Measurements from ENCODE around the gene C10orf90.

The C10orf90 gene

GRCh38 chr10:126674741-126675515 lies 4.4 kb upstream of the C10orf90 start:
- no peak for DNase-seq

DNA sequence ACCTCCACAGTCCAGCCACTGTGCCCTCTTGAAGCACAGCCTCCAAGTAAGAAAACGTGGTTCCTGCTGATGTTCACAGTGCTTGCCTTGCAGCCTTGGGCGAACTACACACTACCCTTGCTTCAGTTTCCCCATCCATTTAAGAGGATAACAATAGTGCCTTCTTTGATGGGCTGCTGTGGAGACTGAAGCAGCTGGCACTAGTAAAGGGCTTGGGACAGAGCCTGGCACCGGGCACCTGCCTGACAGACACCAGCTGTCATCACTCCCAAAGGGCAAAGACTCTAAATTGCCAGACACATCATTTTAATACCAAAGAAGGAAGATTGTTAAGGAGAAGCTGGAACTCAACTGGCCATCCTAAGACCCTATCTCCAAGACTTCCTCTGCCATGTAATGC lies 3.1 kb upstream of the C10orf90 start:
- DNase-seq, result no peak

- no peak for DNase-seq
Measured at GRCh38 chr10:126671402-126671975, 996 bp upstream of the C10orf90 start.

DNA sequence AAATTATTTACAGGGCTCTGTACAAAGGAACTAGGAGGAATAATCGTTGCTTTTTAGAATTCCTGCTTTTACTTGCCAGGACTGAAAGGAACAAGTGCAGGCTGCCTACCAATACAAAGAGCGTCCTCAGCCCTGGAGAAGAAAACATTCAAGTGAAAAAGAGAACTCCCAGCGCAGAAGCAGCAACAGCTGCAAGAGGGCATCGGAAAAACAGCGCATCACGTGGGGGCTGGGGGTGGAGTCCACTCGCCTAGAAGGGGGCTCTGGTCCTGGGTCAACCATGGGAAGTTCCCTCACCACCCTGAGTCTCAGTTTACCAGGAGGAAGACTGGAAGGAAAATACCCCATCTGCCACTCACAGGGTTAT lies 385 bp upstream of the C10orf90 start:
- DNase-seq, result no peak

DNA sequence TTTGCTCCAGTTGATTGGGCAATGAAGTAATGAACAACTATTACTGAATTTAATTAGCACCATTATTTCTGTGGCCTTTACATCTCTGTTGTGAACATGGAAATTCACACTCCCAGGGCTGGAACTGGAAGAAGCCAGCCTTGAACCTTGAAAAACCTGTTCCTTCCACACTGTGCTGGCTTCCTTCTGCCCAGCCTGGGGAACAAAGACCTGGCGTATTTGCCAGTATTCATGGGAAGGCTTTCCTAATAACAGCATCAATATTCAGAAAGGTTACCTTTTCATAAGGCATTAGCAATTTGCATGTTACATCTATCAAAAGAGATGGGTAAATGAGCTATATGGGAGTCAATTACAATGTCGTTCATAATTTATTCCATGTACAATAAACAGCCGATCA lies 1.3 kb downstream of the C10orf90 start:
- DNase-seq, result no peak

GRCh38 chr10:126668505-126668904 lies 2.0 kb downstream of the C10orf90 start:
- DNase-seq, result no peak

- DNase-seq, result no peak
Measured at GRCh38 chr10:126667568-126667967, 2.9 kb downstream of the C10orf90 start.

GRCh38 chr10:126665207-126665606 lies 5.3 kb downstream of the C10orf90 start:
- no peak for DNase-seq

- DNase-seq, result peak in 3 of 4 experiments; percentile 3 to 38 (median 8)
Measured at GRCh38 chr10:126663880-126664279, 6.6 kb downstream of the C10orf90 start.

DNA sequence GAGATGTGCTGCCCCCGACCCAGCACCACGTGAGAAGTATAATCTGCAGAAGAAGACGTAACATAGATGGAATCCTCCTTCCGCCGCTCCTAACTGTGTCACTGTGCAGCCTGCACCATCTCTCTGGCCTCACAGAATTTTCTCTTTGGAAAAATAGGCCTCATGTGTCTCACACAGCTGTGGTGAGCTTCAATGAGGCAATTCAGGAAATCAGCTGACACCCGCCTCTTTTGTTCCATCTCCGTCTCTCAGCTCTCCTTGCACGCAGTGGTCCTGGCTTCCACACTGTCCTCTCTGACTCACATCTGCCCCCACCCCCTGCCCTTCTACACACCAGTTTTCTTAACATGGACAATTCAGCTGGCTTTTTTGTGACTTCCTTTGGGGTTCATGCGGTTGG lies 7.2 kb downstream of the C10orf90 start:
- DNase-seq, result peak; percentile 21 to 63 (median 44)

- no peak for DNase-seq
Measured at GRCh38 chr10:126661841-126662515, 8.5 kb downstream of the C10orf90 start.

DNA sequence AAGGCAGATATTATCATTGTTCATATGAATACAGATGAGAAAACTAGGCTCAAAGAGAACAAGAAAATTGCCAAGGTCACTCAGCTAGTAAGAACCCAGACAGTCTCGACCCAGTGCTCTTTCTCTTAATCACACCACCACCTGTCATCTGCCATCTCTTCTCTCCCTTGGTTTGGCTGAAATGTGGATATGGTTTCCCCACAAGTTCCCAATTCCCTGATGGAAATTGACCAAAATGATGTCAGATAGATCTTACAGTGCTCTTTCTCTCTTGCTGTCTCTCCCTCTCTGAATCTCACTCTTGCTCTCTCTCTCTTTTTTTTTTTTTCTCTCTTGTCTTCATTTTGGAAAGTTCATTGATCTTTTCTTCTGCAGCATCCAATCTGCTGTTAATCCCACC lies 9.1 kb downstream of the C10orf90 start:
- DNase-seq, result no peak

- DNase-seq, result no peak
Measured at GRCh38 chr10:126659750-126660149, 10.7 kb downstream of the C10orf90 start.

DNA sequence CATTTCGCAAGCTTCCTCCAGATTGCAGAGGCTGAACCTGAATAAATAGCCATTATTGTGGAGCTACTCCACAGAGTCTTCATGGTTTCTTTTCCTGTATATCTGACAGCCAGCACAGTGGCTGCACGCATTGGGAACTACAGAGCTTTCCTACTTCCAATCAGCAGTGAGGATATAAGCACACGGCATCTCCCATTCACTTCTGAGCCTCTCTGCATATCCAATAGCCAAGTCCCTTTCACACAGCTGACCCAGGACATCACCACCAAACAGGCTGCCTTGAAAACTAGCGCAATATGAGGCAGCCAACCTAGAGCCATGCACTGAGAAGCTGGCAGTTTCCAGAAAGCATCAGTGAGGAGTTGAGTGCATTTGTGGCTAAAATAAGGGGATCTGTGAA lies 11.6 kb downstream of the C10orf90 start:
- no peak for DNase-seq

DNA sequence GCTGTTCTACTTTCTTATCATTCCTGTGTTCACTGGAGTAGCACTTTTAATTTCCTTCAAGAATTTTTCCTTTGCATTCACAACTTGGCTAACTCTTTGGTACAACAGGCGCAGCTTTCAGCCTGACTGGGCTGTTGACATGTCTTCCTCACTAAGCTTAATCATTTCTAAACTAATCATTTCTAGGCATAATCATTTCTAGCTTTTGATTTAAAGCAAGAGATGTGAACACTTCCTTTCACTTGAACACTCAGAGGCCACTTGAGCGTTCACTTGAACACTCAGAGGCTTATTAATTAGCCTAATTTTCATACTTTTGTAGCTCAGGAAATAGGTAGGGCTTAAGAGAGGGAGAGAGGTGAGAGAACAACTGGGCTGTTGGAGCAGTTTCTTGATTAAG lies 15.9 kb downstream of the C10orf90 start:
- DNase-seq, result no peak

GRCh38 chr10:126651467-126651866 lies 19.0 kb downstream of the C10orf90 start:
- no peak for DNase-seq

GRCh38 chr10:126650161-126650560 lies 20.3 kb downstream of the C10orf90 start:
- DNase-seq, result no peak

DNA sequence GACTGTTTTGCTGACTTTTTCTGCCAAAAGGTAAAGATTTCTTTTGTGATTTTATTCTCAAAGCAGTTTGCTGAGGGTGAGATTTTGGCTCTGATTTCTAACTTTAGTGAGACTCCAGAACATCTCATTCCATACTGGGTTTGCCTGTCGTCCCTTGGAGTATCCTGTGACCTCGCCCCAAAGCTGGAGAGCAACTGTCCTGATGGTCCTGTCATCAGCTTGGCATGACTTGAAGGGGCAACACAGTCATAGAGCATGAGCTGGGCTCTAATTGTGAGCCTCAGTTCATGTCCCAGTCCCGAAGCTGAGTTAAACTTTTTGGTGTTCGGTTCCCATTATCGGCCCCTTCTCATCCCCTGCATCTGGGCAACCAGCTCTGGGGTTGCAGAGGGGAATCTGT lies 23.4 kb downstream of the C10orf90 start:
- no peak for DNase-seq

GRCh38 chr10:126646110-126646509 lies 24.4 kb downstream of the C10orf90 start:
- DNase-seq, result no peak

- no peak for DNase-seq
Measured at GRCh38 chr10:126640401-126640800, 30.1 kb downstream of the C10orf90 start.

DNA sequence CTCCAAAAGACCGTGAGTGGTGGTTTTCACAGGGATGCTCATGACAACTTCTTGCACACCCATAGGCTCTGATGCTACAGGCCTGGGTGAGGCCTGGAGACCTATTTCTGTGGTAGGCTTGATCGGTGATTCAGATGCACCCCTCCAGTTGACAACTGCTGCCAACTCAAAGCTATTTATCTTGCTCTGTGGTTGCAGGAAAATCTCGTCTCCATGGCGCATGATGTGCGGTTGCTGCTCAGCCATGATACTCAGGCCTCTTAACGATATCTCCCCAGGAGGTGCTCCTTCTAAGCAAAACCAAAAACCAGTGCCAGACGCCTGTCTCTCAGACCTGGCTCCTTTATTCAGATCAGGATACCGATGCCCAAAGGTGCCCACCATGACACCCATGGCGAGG lies 31.4 kb downstream of the C10orf90 start:
- no peak for DNase-seq

DNA sequence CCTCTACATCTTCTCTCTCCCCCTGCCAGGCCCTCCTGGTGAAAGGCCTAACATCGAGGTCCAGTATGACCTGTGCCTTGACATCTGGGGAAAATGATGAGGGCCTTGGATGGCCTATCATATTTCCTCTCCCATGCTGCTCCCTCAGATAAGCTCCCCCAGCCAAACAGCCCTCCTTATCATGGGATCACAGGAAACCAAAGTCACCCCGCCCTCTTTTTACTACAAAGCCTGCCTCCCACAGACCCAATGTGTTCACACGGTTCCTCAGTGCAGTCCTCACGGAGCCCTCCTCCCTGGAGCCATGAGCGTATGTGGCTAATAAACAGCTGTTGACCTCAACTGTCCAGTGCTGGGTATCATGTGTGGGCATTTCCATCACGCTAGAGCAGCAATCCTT lies 32.0 kb downstream of the C10orf90 start:
- no peak for DNase-seq

GRCh38 chr10:126637501-126637900 lies 33.0 kb downstream of the C10orf90 start:
- no peak for DNase-seq

- no peak for DNase-seq
Measured at GRCh38 chr10:126634911-126635310, 35.6 kb downstream of the C10orf90 start.
